Neuronal stem cell (in vitro differentiated cells): ENCODE results near the gene SLC8A1.

ENCODE experiments used
- DNase-seq: peaks from one replicate; pipeline ENCODE4 v3.0.0-alpha.2; 2013; ENCODE audit warnings: low spot score
- H2AFZ ChIP-seq: one replicate; pipeline ENCODE4 v1.6.1; 2013; ENCODE audit warnings: mild to moderate bottlenecking, low read length, inconsistent platforms
- H2AK5ac ChIP-seq: 2 replicates; pipeline ENCODE4 v1.6.1; 2013; ENCODE audit warnings: low read depth, mild to moderate bottlenecking, inconsistent platforms, low read length, moderate library complexity, mixed read lengths
- H2BK120ac ChIP-seq: 2 replicates; pipeline ENCODE4 v1.6.1; 2013; ENCODE audit warnings: low read depth, mild to moderate bottlenecking, inconsistent platforms, low read length, moderate library complexity, mixed read lengths
- H2BK12ac ChIP-seq: one replicate; pipeline ENCODE4 v1.6.1; 2013; ENCODE audit warnings: low read length, inconsistent platforms
- H2BK15ac ChIP-seq: 2 replicates; pipeline ENCODE4 v1.6.1; 2013; ENCODE audit warnings: mild to moderate bottlenecking, low read length, inconsistent platforms, mixed read lengths
- H2BK5ac ChIP-seq: one replicate; pipeline ENCODE4 v1.6.1; 2013; ENCODE audit warnings: inconsistent platforms, mild to moderate bottlenecking, low read length, moderate library complexity
- H3K14ac ChIP-seq: one replicate; pipeline ENCODE4 v1.6.1; 2013; ENCODE audit warnings: low read length, inconsistent platforms
- H3K18ac ChIP-seq: 2 replicates; pipeline ENCODE4 v1.6.1; 2013; ENCODE audit warnings: low read length, inconsistent platforms
- H3K23ac ChIP-seq: 2 replicates; pipeline ENCODE4 v1.6.1; 2013; ENCODE audit warnings: low read depth, mild to moderate bottlenecking, mixed read lengths, low read length, inconsistent platforms; ENCODE audit not compliant: poor library complexity
- H3K27ac ChIP-seq: replicated peaks from 3 replicates; pipeline ENCODE4 v1.5.1; 2013; ENCODE audit warnings: low read length, inconsistent platforms
- H3K27me3 ChIP-seq, 3 experiments: 2 replicates each; pipeline ENCODE4 v1.6.1; 2013; ENCODE audit warnings: low read length in 3 of 3, mild to moderate bottlenecking in 2 of 3, inconsistent platforms in 1 of 3, low read depth in 1 of 3, mixed read lengths in 1 of 3, moderate library complexity in 1 of 3; ENCODE audit not compliant: control insufficient read depth in 3 of 3, insufficient read depth in 3 of 3
- H3K36me3 ChIP-seq, 2 donors: replicated peaks in 1 of 2; 2 replicates each; pipeline ENCODE4 v1.6.1; 2013; ENCODE audit warnings: low read length in 2 of 2; ENCODE audit not compliant: control insufficient read depth in 2 of 2, insufficient read depth in 2 of 2
- H3K4ac ChIP-seq: 2 replicates; pipeline ENCODE4 v1.6.1; 2013; ENCODE audit warnings: inconsistent platforms, mild to moderate bottlenecking, low read length, moderate library complexity
- H3K4me1 ChIP-seq, 2 donors: 1 replicate in 1 of 2; 2 replicates in 1 of 2; pipeline ENCODE4 v1.6.1; 2013; ENCODE audit warnings: low read length in 2 of 2, low read depth in 1 of 2; ENCODE audit not compliant: control insufficient read depth in 2 of 2, insufficient read depth in 1 of 2
- H3K4me2 ChIP-seq: one replicate; pipeline ENCODE4 v1.6.1; 2013; ENCODE audit warnings: mild to moderate bottlenecking, low read length, inconsistent platforms; ENCODE audit not compliant: insufficient read depth, poor library complexity, severe bottlenecking
- H3K4me3 ChIP-seq, 2 donors: 2 replicates each; pipeline ENCODE4 v1.5.1; 2013; ENCODE audit warnings: low read length in 2 of 2, mild to moderate bottlenecking in 2 of 2, inconsistent platforms in 1 of 2, moderate library complexity in 1 of 2
- H3K79me1 ChIP-seq: one replicate; pipeline ENCODE4 v1.6.1; 2013; ENCODE audit warnings: low read depth, mild to moderate bottlenecking, inconsistent platforms, low read length, moderate library complexity
- H3K9ac ChIP-seq: one replicate; pipeline ENCODE4 v1.6.1; 2013; ENCODE audit warnings: mild to moderate bottlenecking, low read depth, low read length, inconsistent platforms; ENCODE audit not compliant: poor library complexity
- H3K9me3 ChIP-seq, 2 donors: replicated peaks in 1 of 2; 2 replicates each; pipeline versions ENCODE3 to v1.6.1; 2013; ENCODE audit warnings: low read length in 2 of 2, mild to moderate bottlenecking in 2 of 2, inconsistent platforms in 1 of 2, low read depth in 1 of 2, mixed read lengths in 1 of 2, moderate library complexity in 1 of 2; ENCODE audit not compliant: control insufficient read depth in 2 of 2, insufficient read depth in 1 of 2
- H4K8ac ChIP-seq: one replicate; pipeline ENCODE4 v1.6.1; 2013; ENCODE audit warnings: low read depth, mild to moderate bottlenecking, inconsistent platforms, low read length, moderate library complexity
- H4K91ac ChIP-seq: one replicate; pipeline ENCODE4 v1.6.1; 2013; ENCODE audit warnings: low read length, low read depth, mild to moderate bottlenecking, inconsistent platforms; ENCODE audit not compliant: poor library complexity
- WGBS, 2 donors: extraction: QIAGEN DNeasy Blood & Tissue Kit; methylation state at CpG; one replicate each; pipeline ENCODE4 v1.1.7; 2013; ENCODE audit warnings: missing lambda C conversion rate in 2 of 2, mixed read lengths in 1 of 2; ENCODE audit not compliant: insufficient read length in 2 of 2, insufficient replicate concordance in 1 of 2; ENCODE audit errors: extremely low coverage in 2 of 2; 5-methylcytosine and 5-hydroxymethylcytosine counted together

Gene SLC8A1

GRCh38 chr2:40373111-40373510 is 78.8 kb downstream of the SLC8A1 start:
- H2BK120ac ChIP-seq = no peak overlapping the region
- no CpG with 5 or more reads among the region's 1 CpG for WGBS, 2 donors
- DNase-seq = no peak
- H4K91ac ChIP-seq = no peak overlapping the region
- no peak overlapping the region for H2AFZ ChIP-seq
- H3K9ac ChIP-seq = no peak overlapping the region
- H3K23ac ChIP-seq = no peak overlapping the region
- H2AK5ac ChIP-seq = no peak overlapping the region
- no peak overlapping the region for H3K18ac ChIP-seq
- H3K4ac ChIP-seq = no peak overlapping the region
- no peaks in the 10 kb centered on the region for H3K36me3 ChIP-seq
- H4K8ac ChIP-seq = no peak overlapping the region
- H3K4me3 ChIP-seq = no peak overlapping the region
- no peaks in the 10 kb centered on the region for H3K27me3 ChIP-seq
- no peaks in the 10 kb centered on the region for H3K79me1 ChIP-seq
- H2BK15ac ChIP-seq = no peak overlapping the region
- H3K4me1 ChIP-seq = peaks cover 9 to 13% of the 10 kb centered on the region in 2 donors
- no peak overlapping the region for H3K4me2 ChIP-seq
- H3K14ac ChIP-seq = no peak overlapping the region
- no peak overlapping the region for H2BK12ac ChIP-seq
- no peaks in the 10 kb centered on the region for H3K9me3 ChIP-seq
- H2BK5ac ChIP-seq = no peak overlapping the region
- no peak overlapping the region for H3K27ac ChIP-seq

GRCh38 chr2:40372283-40372985 is 79.5 kb downstream of the SLC8A1 start:
- peaks cover 9 to 13% of the 10 kb centered on the region in 2 donors for H3K4me1 ChIP-seq
- H3K4me3 ChIP-seq = no peak overlapping the region
- H2BK120ac ChIP-seq = no peak overlapping the region
- H3K9ac ChIP-seq = no peak overlapping the region
- no peak overlapping the region for H3K23ac ChIP-seq
- H3K14ac ChIP-seq = no peak overlapping the region
- H4K8ac ChIP-seq = no peak overlapping the region
- H3K4ac ChIP-seq = no peak overlapping the region
- no peak overlapping the region for H2BK12ac ChIP-seq
- no peak overlapping the region for H3K4me2 ChIP-seq
- no CpG with 5 or more reads among the region's 5 CpGs for WGBS, 2 donors
- H4K91ac ChIP-seq = no peak overlapping the region
- H3K36me3 ChIP-seq = no peaks in the 10 kb centered on the region
- H2BK5ac ChIP-seq = no peak overlapping the region
- H3K9me3 ChIP-seq = no peaks in the 10 kb centered on the region
- H3K27me3 ChIP-seq = no peaks in the 10 kb centered on the region
- H3K79me1 ChIP-seq = no peaks in the 10 kb centered on the region
- H2AFZ ChIP-seq = peak overlapping the region; percentile 31
- no peak overlapping the region for H2BK15ac ChIP-seq
- H3K18ac ChIP-seq = no peak overlapping the region
- no peak for DNase-seq
- H2AK5ac ChIP-seq = no peak overlapping the region
- no peak overlapping the region for H3K27ac ChIP-seq

- H3K27ac ChIP-seq = no peak overlapping the region
- H2BK12ac ChIP-seq = no peak overlapping the region
- H3K36me3 ChIP-seq = no peaks in the 10 kb centered on the region
- peak overlapping the region; percentile 31 for H2AFZ ChIP-seq
- no peak overlapping the region for H3K9ac ChIP-seq
- H3K4me3 ChIP-seq = no peak overlapping the region
- H3K4me2 ChIP-seq = no peak overlapping the region
- no peak overlapping the region for H2BK15ac ChIP-seq
- no peak overlapping the region for H3K14ac ChIP-seq
- H4K91ac ChIP-seq = no peak overlapping the region
- peaks cover 9 to 13% of the 10 kb centered on the region in 2 donors for H3K4me1 ChIP-seq
- no peaks in the 10 kb centered on the region for H3K79me1 ChIP-seq
- H3K18ac ChIP-seq = no peak overlapping the region
- H3K9me3 ChIP-seq = no peaks in the 10 kb centered on the region
- no peaks in the 10 kb centered on the region for H3K27me3 ChIP-seq
- peak; percentile 30 for DNase-seq
- no peak overlapping the region for H2AK5ac ChIP-seq
- no peak overlapping the region for H3K23ac ChIP-seq
- no peak overlapping the region for H4K8ac ChIP-seq
- no CpG with 5 or more reads among the region's 4 CpGs for WGBS, 2 donors
- no peak overlapping the region for H3K4ac ChIP-seq
- H2BK5ac ChIP-seq = no peak overlapping the region
- no peak overlapping the region for H2BK120ac ChIP-seq
Measured at GRCh38 chr2:40371525-40372282, 80.2 kb downstream of the SLC8A1 start.

GRCh38 chr2:40370007-40370395 is 81.9 kb downstream of the SLC8A1 start:
- Histone ChIP-seq H3K79me1 (no peaks in the 10 kb centered on the region), H4K91ac (no peak overlapping the region), H3K4me3 (no peak overlapping the region), H3K4me1 (peaks cover 9 to 13% of the 10 kb centered on the region in 2 donors), H2BK120ac (no peak overlapping the region), H2BK15ac (no peak overlapping the region), H2BK12ac (no peak overlapping the region), H3K36me3 (no peaks in the 10 kb centered on the region), H3K9me3 (no peaks in the 10 kb centered on the region), H3K9ac (no peak overlapping the region), H3K18ac (no peak overlapping the region), H2AFZ (no peak overlapping the region), H3K4me2 (no peak overlapping the region), H3K23ac (no peak overlapping the region), H3K27ac (no peak overlapping the region), H2BK5ac (no peak overlapping the region), H3K4ac (no peak overlapping the region), H3K27me3 (no peaks in the 10 kb centered on the region), H3K14ac (no peak overlapping the region), H4K8ac (no peak overlapping the region), H2AK5ac (no peak overlapping the region)
- no peak for DNase-seq
- WGBS, 2 donors = no CpG with 5 or more reads among the region's 2 CpGs
